LNCAP (cell line): ENCODE data around the gene DNAJC6.

Experiments used
- TF ChIP-seq, protein P1 (sequence below): fragments of 450-650 bp; IDR thresholded peaks from 2 replicates; pipeline ENCODE4 v1.5.1; 2017; ENCODE audit warnings: mild to moderate bottlenecking

Gene DNAJC6

GRCh38 chr1:65386439-65386838 lies 77.1 kb downstream of the DNAJC6 start:
- TF ChIP-seq, protein P1, sequence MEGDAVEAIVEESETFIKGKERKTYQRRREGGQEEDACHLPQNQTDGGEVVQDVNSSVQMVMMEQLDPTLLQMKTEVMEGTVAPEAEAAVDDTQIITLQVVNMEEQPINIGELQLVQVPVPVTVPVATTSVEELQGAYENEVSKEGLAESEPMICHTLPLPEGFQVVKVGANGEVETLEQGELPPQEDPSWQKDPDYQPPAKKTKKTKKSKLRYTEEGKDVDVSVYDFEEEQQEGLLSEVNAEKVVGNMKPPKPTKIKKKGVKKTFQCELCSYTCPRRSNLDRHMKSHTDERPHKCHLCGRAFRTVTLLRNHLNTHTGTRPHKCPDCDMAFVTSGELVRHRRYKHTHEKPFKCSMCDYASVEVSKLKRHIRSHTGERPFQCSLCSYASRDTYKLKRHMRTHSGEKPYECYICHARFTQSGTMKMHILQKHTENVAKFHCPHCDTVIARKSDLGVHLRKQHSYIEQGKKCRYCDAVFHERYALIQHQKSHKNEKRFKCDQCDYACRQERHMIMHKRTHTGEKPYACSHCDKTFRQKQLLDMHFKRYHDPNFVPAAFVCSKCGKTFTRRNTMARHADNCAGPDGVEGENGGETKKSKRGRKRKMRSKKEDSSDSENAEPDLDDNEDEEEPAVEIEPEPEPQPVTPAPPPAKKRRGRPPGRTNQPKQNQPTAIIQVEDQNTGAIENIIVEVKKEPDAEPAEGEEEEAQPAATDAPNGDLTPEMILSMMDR = no peak

DNA sequence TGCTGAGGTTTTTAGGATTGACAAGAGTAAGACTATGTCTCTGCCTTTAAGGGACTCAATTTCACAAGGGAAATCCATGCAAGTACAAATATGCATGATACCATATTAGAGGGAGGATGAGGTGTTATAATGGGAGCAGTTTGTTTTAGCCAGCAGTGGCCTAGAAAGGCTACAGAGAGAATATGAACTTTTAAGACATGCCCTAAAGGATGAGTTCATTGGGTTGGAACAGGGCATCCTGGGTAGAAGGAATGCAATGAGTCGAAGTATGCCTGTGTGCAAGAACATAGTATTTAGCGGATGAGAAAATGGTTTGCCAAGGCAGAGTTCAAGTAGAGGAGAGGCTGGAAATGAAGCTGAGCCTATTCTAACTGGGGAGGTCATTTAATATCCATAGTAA lies 78.5 kb downstream of the DNAJC6 start:
- TF ChIP-seq, protein P1 = no peak

DNA sequence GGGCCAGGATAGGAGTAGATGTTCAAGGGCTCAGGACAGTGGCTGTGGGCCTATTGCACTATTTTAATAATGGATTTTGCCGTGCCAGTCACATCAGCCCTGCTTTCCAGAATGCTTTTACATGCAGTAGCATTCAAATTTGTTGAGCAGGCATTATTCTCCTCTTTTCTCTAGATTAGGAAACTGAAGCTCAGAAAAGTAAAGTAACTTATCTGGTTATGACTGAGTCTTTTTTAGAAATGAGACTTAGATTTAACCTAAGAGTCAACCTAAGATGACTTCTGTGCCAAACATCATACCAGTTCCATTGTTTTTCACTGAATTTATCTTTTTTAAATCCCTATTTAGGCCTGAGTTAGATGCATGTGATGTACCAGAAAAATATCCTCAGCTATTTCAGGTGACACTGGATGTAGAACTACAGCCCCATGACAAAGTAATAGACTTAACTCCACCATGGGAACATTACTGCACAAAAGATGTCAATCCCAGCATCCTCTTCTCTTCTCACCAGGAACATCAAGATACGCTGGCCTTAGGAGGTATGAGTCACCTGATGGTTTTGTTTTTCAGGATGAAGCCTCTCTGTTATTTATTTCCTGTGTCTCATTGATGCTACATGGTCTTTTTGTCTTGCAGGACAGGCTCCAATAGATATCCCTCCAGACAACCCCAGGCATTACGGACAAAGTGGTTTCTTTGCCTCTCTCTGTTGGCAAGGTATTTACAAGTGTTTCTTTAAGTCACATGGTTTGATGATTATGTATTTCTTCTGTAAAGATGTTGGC lies 79.8 kb downstream of the DNAJC6 start:
- TF ChIP-seq, protein P1 = no peak

- TF ChIP-seq, protein P1 = no peak
These were observed 83.2 kb downstream of the DNAJC6 start for GRCh38 chr1:65392497-65392896.

GRCh38 chr1:65393347-65393746 lies 84.0 kb downstream of the DNAJC6 start:
- TF ChIP-seq, protein P1 = no peak

DNA sequence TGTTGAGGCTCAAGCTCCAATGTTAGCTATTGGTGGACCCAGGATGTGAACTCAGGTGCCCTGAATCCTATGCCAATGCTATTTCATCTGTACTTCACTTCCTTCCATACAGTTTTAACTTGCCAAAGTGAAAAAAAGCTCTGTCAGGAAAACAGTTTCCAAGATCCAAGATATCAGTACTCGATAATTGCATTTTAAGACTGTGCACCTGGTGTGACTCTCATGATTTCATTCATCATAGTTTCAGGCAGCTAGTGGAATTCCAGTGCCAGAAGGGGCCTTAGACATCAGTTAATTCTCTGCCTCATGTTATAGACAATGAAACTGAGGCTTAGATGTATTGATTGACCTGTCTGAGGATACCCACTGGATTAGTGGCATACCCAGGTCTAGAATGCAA lies 84.6 kb downstream of the DNAJC6 start:
- TF ChIP-seq, protein P1 = no peak

GRCh38 chr1:65395887-65396612 lies 86.7 kb downstream of the DNAJC6 start:
- TF ChIP-seq, protein P1 = no peak
